ENCODE data around the gene ENAM.
"Not testable (repeated sequence)": the region's sequence is repeated elsewhere in the genome, so short reads cannot be mapped to it uniquely, and the experiment has no call there.

Gene ENAM

DNA sequence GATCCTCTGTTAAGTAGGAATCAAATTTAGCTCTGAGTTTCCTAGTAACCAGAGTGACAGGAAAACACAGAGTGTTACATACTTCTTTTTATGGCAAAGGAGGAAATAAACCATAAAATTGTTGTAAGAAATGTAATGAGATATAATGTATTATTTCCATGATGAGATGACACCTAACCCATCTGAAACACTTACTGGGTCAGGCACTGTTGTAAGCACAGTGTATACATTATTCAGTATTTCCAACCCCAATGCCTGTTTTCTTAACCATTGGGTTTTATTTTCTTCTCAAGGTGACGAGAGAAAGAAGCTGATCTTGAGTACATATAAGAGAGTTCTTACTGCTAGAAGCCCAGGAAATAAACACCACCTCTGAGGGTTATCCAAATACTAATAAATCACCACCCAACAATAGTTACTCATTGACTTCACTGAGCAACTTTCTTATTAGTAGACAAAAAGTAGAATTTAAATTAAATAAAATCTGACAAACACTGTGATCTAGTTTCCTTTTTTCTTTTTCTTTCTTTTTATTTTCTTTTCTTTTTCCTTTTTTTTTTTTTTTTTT, 4.2 kb upstream of the ENAM start:
- DNase-seq (ENCODE audit: low spot score): no peak

DNA sequence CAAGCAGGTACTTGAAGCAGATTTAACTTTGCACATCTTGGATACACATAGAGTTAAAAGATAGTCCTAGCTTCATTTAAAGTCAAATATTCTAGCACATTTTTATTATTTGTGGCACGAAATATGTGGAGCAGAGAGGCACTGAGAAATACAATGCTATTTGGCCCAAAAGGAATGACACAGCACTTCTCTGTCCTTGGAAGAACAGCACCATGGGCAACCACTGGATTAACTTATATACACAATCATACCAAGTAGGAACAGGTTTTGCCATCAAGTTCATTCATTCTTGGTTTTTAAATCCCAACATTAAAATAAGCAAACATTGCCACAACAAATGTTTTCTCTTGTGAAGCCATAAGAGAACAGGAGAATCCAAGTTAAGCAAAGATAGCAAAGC, 924 bp upstream of the ENAM start:
- no peak for DNase-seq (ENCODE audit: low spot score)

DNA sequence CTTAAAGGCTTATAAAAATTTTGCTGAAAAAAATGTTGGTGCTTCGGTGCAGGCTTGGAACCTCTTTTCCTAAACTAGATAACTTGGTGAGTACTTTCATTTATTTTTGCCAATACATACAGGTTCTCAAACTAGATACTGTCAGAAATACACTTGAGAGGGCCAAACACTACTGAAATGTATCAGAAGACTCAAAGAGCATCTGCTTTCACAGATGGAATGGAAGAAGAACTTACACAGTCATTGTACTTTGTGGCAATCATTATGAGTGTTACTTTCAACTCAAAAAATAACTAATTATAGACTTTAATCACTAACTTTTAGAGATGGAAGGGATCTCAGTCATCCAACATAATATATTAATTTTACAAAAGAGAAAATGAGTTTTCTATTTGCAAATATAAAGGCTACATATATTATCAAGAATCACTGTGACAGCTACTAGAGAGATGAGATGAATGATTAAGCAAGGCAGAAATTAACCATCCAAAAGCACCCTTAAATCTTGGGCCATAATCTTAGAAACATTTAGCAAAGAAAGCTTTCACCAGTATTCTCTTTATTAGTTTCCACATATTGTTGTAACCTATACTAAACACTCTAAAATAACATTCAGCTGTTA, 1.0 kb downstream of the ENAM start:
- DNase-seq (ENCODE audit: low spot score): no peak

DNA sequence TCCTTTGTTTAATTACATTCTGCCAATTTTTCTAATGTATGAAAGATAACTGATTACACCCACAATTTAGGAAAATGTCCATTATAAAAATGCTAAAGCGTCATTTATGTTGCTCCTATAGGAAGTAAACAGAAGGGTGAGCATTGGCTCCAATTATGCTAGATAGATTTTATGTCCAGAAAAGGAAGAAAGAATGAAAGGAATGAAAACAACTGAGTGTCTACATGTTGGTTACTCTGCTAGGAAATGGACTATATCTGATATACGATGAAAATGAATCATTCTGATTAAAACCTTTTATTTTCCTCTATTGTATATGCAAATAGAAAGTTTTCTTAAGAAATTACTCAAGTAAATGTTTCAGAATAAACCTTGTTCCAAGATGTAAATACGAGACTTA, 1.6 kb downstream of the ENAM start:
- no peak for DNase-seq (ENCODE audit: low spot score)

DNA sequence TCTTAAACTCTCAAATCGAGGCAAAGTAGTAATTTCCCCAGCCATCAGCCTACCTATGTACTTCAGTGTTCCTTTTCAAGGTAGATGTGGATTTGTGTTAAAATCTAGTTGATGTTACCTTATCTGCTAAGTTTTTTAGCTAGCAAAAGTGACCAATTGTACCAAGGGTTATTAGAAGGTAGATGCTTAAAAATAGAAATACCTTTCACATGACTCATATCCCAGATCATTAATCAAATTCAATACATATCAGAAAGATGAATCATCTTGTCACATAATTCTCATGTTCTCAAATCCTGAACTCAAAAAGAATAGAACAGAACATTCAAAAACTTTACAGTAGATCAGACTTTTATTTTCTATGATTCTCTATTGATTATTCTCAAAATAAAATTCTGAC, 3.5 kb downstream of the ENAM start:
- no peak for DNase-seq (ENCODE audit: low spot score)

DNA sequence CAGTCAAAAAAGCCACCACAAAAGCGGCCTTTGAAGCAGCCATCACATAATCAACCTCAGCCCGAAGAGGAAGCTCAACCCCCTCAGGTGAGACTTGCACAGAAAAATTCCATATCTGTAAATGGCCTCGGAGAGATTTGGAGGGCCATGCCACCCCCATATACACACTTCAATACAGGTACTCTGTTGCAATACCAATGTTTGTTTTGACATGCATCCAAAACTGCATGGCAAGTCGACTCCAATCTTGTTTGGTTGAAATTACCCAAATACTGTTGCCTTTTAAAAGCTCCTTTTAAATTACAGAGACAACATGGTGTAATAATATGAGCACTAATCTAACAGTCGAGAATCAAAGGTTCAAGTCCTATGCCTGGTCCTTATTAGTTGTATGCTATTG, 5.9 kb downstream of the ENAM start:
- no peak for DNase-seq (ENCODE audit: low spot score)

DNA sequence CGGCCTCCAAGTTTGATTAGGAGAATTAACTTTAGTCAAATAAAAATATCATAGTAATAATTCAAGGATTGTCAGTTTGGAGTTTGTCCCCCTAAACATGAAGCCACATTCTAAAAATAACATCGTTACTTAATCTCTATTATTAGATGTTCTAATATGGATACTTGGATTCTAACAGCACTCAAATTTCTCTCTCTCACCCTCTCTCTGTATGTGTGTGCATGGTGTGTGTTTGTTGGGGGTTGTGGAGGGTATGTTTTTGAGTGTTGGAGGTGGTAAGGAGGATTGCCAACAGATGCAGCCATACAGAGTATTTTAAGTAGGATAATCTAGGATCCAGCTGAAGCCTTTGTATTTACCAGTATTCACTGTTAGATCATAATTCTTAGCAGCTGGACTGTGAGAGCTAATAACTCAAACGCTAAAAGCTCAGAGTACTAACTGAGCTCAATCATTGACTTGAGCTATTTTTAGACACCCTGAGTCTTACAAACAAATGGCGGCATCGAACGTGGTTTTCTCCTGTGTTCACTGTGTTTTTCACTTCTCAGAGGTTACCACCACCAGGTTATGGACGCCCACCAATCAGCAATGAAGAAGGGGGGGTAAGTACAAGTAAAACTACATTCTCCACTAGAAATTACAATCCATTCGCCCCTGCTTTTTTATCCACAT, 8.8 kb downstream of the ENAM start:
- DNase-seq (ENCODE audit: low spot score): no peak

DNA sequence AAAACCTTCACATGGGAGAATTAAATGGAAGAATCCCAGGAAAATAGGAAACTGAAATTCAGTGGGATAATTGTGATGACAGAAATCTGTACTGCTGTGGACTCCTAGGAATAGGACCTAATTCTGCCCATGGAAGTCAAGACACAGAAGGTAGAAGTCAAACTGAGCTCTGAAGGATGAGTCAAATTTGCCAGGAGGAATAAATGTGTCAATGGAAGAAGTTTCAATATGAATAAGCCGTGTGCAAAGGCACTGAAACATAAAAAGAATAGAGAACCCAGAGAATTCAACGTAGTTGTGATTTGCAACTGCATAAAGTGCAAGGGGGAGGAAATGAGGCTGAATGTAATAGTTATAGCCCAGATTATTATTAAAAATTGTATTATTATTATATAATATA, 11.6 kb downstream of the ENAM start:
- DNase-seq (ENCODE audit: low spot score): no peak

DNA sequence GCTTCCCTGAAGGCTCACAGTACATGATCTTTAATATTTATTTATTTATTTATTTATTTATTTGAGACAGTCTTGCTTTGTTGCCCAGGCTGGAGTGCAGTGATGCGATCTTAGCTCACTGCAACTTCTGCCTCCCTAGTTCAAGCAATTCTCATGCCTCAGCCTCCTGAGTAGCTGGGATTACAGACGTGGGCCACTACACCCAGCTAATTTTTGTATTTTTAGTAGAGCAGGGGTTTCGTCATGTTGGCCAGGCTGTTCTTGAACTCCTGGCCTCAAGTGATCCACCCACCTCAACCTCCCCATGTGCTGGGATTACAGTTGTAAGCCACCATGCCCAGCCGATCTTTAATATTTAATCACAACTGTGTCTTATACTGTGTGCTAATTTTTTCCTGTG, 22.2 kb downstream of the ENAM start:
- not testable (repeated sequence) for DNase-seq (ENCODE audit: low spot score)

DNA sequence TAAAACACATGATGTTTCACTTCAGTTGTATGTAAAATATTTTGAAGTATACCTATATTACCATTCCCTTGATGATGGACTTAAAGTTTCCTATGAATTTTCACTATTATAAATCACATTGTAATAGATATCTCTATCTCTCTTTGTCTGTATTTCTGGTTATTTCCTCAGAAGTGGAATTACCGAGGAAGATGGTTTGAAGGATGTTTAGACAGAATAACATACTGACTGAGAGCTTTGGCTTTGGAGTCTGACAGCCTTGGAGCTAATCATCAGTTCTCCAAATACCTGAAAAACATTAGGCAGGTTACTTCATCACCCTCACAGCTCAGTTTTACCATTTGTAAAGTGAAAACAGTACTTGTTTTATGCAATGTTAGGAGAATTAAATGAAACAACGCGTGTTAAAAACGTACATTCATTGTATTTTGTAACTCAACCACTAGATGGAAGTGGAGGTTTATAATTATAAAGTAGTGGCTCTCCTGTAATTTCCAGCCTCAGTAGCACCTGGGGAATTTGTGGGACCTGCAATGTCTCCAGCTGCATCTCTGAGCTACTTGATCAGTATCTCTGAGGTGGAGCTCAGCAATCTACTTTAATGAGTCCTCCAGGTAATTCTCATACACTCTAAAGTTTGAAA, 23.4 kb downstream of the ENAM start:
- DNase-seq (ENCODE audit: low spot score): peak; percentile 44

DNA sequence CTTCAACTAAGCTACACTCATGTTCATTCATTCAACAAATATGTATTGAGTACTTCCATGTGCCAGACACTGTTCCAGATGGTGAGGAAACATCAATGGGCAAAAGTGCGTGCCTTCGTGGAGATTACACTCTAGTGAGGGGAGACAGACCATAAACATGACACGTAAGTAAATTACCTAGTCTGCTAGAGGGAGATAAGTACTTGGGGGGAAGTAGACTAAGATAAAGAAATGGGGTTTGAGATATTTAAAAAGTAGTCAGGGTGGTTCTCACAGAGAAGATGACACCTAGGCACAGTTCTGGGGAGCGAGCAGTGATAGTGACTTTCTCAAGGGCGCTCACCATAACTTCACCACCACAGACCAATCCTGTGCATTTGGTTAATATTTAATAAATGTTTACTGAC, 26.1 kb downstream of the ENAM start:
- no peak for DNase-seq (ENCODE audit: low spot score)

DNA sequence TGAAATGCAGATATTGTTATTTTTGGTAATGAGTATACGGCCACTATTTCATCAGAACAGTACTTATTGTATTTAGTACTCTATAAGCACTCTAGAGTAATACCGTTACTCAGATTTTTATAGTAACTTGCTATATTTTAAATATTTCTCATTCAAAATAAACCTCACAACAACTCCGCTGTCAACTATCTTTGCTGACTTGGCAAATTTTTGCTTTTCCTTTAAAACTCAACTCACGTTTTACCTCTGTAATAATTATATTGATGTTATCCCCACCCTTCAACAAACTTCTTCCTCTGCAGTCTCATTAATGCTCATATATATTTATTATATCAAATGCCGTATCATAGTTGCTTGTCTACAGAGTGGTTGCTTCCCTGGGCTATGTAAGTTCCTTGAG, 28.8 kb downstream of the ENAM start:
- no peak for DNase-seq (ENCODE audit: low spot score)

DNA sequence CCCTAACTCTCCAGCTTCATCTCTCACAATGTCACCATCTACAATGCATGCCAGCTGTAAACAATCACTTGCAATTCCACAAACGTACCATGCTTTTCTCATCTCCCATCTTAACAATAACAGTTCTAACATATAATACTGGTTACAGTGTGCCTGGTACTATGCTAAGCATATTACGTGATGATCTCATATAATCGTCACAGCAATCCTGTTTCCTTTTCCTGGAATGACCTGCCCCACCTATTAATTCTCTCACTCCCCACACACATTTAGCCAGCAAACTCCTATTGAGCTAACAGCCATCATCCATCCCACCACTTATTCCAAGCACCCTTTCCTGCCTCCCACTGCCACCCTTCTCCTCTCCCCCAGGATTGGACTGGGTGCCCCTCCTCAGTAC, 29.9 kb downstream of the ENAM start:
- DNase-seq (ENCODE audit: low spot score): no peak

DNA sequence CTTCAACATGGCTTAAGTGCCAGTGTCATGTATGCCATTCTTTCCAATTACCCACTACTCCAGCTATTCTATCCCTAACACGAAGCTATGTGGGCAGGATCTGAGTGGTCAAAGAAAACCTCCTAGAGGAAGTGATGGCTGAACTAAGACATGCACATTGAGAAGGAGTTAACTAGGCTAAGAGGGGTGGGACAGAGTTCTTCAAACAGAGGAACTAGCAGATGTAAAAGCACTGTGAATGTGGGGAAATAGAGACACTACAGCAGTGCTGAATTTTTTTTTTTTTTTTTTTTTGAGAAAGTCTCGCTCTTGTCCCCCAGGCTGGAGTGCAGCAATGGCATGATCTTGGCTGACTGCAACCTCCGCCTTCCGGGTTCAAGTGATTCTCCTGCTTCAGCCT, 31.6 kb downstream of the ENAM start:
- DNase-seq (ENCODE audit: low spot score): no peak

DNA sequence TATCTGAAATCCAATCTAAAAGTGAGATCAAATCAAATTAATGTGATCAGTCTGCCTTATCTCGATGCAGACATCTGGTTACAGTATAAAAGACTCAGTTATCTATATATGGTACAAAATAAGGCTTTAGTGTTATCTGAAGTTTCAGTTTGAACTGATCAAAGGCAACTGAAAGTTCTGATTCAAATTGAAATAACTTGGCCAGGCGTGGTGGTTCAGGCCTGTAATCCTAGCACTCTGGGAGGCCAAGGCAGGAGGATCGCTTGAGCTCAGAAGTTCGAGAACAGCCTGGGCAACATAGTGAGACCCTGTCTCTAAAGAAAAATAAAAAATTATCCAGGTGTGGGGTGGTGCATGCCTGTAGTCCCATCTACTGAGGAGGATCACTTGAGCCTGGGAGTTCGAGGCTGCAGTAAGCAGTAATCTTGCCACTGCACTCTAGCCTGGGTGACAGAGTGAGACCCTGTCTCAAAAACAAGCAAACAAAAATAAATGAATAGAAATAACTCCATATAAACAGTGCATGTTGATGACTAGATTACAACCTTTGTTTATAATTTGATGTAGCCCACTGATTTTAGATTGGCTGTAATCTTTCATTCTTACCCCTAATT, 32.9 kb downstream of the ENAM start:
- not testable (repeated sequence) for DNase-seq (ENCODE audit: low spot score)

DNA sequence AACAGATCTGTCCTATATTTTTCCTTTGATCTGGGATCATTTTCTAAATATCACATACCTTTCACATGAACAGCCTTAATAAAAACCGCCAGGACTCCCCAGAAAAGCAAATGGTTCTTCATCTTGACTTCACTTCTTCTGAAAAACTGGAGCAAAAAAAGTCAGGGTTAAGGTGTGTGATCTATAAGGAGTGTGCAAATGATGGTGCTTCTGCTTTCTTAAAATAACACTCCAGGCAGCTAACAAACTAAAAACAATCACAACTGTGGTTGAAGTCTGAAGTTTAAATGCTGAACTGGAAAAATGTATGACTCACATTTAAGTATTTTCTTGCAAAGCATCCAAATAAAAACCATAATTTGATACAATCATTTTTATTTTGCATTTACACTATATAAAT, 37.8 kb downstream of the ENAM start, which contains the start of gene JCHAIN:
JCHAIN (minus strand) TSS at position 140 of the 400 bp plus-strand sequence; CDS start at position 122, 18 bp downstream.
- no peak for DNase-seq (ENCODE audit: low spot score)

DNA sequence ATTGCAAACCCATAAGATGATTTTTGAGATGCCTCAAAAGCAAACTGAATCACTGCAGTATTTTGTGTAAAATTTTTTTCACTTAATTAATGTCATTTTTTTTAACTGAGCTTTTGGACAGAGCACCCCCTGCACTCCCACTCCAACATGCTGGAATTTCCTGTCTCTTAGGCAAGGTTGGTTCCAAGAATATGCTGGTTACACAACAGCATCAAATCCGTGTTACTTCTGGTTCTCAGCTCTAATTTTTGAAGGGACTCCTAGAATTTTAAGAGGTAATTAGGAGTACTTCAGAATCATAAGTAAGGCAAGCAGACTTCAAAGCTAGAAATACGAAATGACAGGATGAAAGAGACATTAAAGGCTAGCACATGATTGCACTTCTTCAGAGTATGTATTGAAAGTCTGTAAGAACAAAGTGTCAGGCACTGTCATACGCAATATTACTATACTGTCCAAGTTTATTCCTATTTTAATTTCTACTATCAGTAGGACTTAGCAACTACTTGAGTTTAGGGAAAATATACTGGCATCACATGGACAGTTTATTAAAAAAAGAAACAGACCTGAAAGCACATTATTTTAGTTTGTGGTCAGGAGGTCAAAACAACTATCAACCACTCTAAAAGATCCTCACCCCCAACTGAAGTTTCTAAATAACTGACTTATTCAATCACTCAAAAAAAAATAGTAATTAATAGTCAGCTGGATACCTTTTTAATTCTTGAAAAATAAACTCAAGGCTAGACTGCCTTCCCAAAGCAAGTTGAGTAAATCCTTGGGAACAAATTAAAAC, 39.4 kb downstream of the ENAM start:
- no peak for DNase-seq (ENCODE audit: low spot score)

DNA sequence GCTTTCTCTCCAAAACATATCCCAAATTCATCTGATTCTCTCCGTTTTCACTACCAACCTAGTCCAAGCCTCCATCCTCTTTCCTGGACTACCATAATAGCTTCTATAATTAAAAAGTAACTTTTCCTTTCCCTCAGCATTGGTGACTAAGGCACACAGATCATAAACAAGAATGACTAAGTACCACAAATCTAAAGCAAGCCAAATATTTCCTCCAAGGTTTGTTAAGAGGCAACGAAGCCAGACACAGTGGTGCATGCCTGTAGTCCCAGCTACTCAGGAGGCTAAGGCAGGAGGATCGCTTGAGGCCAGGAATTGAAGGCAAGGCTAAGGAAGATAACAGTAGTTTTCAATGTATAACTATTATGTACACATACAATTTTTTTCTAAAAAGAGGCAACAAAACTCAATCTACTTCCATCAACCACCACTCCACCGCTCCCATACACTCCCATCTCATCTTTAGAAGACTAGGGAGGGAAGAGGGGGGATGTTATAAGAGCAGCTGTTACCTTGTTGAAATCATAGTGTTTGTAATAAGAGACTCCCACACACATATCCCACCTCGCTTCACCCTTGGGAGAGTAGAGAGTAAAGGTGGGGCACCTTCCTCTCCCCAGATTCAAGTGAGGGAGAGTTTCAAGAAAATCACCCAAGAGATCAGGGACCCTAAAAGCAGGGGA, 41.9 kb downstream of the ENAM start:
- DNase-seq (ENCODE audit: low spot score): no peak

DNA sequence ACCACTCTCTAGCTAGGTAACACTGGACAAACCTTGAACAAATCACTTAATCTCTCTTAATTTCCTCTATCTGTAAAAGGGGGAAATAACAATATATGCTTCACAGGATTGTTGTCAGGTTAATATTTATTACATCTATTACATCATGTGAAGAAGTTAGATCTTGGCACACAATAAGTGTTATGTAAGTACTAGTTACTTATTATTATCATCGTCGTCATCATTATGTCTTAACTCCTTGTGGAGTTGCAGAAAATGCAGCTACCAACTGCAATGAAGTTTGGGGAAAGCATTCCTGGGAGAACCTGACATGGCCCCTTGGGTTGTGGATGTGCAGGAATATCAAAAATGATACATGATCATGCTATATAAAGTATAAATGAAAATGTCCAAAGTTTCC, 42.5 kb downstream of the ENAM start:
- DNase-seq (ENCODE audit: low spot score): no peak

DNA sequence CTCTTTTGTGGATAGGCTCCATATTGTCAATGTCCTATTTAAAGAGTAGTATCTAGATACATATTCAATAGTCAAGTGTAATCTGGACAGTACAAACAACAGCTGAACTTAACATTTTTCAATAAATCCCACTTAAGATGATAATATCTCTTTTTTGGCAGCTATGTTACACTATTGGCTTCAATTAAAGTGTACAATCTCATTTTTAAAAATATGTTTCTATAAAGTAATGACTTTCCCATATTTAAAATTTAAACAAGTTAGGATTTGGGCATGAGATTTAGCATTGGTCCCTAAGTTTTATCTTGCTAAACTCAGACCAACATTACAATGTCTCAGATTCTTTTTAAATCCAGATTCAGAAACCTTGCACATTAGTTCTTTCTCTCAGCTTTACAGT, 45.6 kb downstream of the ENAM start:
- DNase-seq (ENCODE audit: low spot score): no peak

DNA sequence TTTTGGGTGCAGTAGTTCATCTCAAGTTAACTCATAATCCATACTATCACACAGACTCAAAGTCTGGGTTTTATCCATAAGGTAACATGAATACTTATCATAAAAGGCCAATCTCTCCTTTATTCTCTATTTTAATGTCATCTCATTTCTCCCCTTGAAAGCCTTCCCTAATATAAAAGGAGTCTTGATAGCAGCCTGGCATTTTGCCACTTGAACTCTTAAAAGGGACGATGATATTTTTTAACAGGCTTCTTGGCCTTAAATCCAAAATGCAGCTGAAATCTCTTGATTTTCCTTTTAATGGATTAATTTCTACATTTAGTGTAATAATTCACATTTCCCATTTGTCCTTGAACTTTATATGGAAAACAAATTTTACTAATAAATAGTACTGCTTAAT, 46.2 kb downstream of the ENAM start:
- DNase-seq (ENCODE audit: low spot score): no peak

Data from cerebellar cortex (tissue), 1 donor.